Common myeloid progenitor, CD34-positive (primary cell): ENCODE results near the gene POLD1.
"Not testable (repeated sequence)": the region's sequence is repeated elsewhere in the genome, so short reads cannot be mapped to it uniquely, and the experiment has no call there.

Experiments
- CTCF ChIA-PET: fragments of 350-600 bp; sonication (Branson Sonifier 250); formaldehyde crosslinking; loops from one replicate; lab custom pipeline; 2021; ENCODE audit warnings: antibody characterized with exemption; lab: Charles Lee
- POLR2A ChIA-PET: fragments of 350-600 bp; sonication (Branson Sonifier 250); formaldehyde crosslinking; loops from one replicate; lab custom pipeline; 2021; ENCODE audit warnings: antibody characterized with exemption; lab: Charles Lee
- DNase-seq, 3 donors: peaks; one replicate each; pipeline versions ENCODE4 v3.0.0 to v3.0.0-alpha.2; 2013
- H3K27ac ChIP-seq, 2 experiments: 1 replicate in 1 of 2; 2 replicates in 1 of 2; pipeline ENCODE4 v1.7.0; 2013; ENCODE audit warnings: inconsistent platforms in 2 of 2, low read length in 2 of 2, mild to moderate bottlenecking in 2 of 2, low read depth in 1 of 2, moderate library complexity in 1 of 2; ENCODE audit not compliant: severe bottlenecking in 2 of 2, insufficient read depth in 1 of 2, poor library complexity in 1 of 2
- H3K27me3 ChIP-seq, 5 experiments: replicated peaks in 2 of 5; 1 replicate in 3 of 5; 2 replicates in 2 of 5; pipeline versions ENCODE4 v1.6.1 to v1.7.0; 2013; ENCODE audit warnings: low read length in 4 of 5, mild to moderate bottlenecking in 2 of 5, moderate library complexity in 2 of 5, inconsistent platforms in 1 of 5; ENCODE audit not compliant: insufficient read depth in 5 of 5, control insufficient read depth in 4 of 5
- H3K36me3 ChIP-seq, 4 experiments: 1 replicate in 2 of 4; 2 replicates in 2 of 4; pipeline versions ENCODE4 v1.6.1 to v1.7.0; 2013; ENCODE audit warnings: low read length in 3 of 4, control low read depth in 1 of 4, mild to moderate bottlenecking in 1 of 4; ENCODE audit not compliant: control insufficient read depth in 4 of 4, insufficient read depth in 4 of 4
- H3K4me1 ChIP-seq, 4 experiments: 1 replicate in 3 of 4; 2 replicates in 1 of 4; pipeline versions ENCODE4 v1.6.1 to v1.7.1; 2013; ENCODE audit warnings: low read length in 3 of 4, mild to moderate bottlenecking in 3 of 4, control low read depth in 1 of 4, inconsistent platforms in 1 of 4, moderate library complexity in 1 of 4; ENCODE audit not compliant: control insufficient read depth in 4 of 4, insufficient read depth in 4 of 4; ENCODE audit errors: control extremely low read depth in 1 of 4
- H3K4me3 ChIP-seq, 7 experiments: 1 replicate in 4 of 7; 2 replicates in 3 of 7; pipeline versions ENCODE4 v1.5.1 to v1.7.0; 2013; ENCODE audit warnings: mild to moderate bottlenecking in 7 of 7, low read length in 6 of 7, moderate library complexity in 6 of 7, inconsistent platforms in 2 of 7, low read depth in 2 of 7, control low read depth in 1 of 7; ENCODE audit not compliant: insufficient read depth in 4 of 7, control insufficient read depth in 1 of 7; ENCODE audit errors: extremely low read depth in 1 of 7
- H3K9me3 ChIP-seq, 5 experiments: 1 replicate in 4 of 5; 2 replicates in 1 of 5; pipeline versions ENCODE4 v1.6.1 to v1.7.1; 2013; ENCODE audit warnings: low read length in 4 of 5, mild to moderate bottlenecking in 2 of 5, inconsistent platforms in 1 of 5, low read depth in 1 of 5, moderate library complexity in 1 of 5; ENCODE audit not compliant: control insufficient read depth in 4 of 5, insufficient read depth in 2 of 5; ENCODE audit errors: control extremely low read depth in 1 of 5
- WGBS: methylation state at CpG from one replicate; pipeline ENCODE4 v1.1.5; 2013; ENCODE audit not compliant: insufficient coverage; 5-methylcytosine and 5-hydroxymethylcytosine counted together

The POLD1 gene

GRCh38 chr19:50439130-50439529 is 55.0 kb downstream of the POLD1 start:
- H3K36me3 ChIP-seq, H3K4me1 ChIP-seq, CTCF ChIA-PET, H3K27ac ChIP-seq, H3K27me3 ChIP-seq, H3K4me3 ChIP-seq, POLR2A ChIA-PET, DNase-seq, H3K9me3 ChIP-seq: not testable (repeated sequence)
- 88% methylated on average over 1 of the region's 2 CpGs for whole genome bisulfite sequencing

DNA sequence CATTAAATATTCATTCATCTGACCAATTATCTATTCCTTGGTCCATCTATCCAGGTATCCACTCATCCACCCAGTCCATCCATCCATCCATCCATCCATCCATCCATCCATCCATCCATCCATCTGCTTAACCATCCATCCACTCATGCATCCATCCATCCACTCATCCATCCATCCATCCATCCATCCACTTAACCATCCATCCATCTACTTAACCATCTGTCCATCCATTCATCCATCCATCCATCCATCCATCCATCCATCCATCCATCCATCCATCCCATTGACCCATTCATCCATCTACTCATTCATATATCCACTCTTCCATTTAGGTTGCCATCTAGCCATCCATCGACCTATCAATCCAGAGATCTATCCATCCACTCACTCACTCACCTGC is 59.9 kb downstream of the POLD1 start:
- 82% methylated on average over 1 of the region's 1 CpG for WGBS
- no peak overlapping the region for H3K27ac ChIP-seq
- H3K4me1 ChIP-seq: no peaks in the 10 kb centered on the region
- H3K36me3 ChIP-seq: no peaks in the 10 kb centered on the region
- POLR2A ChIA-PET: no interaction called here
- DNase-seq: no peak
- CTCF ChIA-PET: no interaction called here
- no peak overlapping the region for H3K4me3 ChIP-seq
- no peaks in the 10 kb centered on the region for H3K9me3 ChIP-seq
- no peaks in the 10 kb centered on the region for H3K27me3 ChIP-seq

DNA sequence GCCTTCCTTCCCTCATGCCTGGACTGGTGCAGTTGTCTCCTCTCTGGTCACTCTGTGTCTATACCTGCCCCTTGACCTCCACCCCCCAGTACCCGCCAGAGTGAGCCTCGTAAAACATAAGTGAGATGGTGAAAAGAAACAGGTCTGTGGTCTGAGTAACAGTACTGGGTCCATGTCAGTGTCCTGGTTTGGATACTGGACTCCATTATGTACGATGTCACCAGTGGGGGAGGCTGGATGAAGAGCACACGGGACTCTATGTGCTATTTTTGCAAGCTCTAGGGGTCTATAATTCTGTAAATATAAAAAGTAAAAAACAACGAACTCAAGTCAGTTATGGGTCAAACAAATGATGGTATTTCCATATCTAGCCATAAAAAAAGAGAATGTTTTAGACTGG is 62.9 kb downstream of the POLD1 start:
- Histone ChIP-seq H3K27me3 (peaks cover 0 to 9% (median 0%) of the 10 kb centered on the region in 5 experiments), H3K36me3 (no peaks in the 10 kb centered on the region), H3K9me3 (no peaks in the 10 kb centered on the region), H3K4me3 (no peak overlapping the region), H3K27ac (no peak overlapping the region), H3K4me1 (no peaks in the 10 kb centered on the region)
- ChIA-PET POLR2A (no interaction called here), CTCF (interaction anchor here (1.2 kb wide), 1 partner anchor 31 kb away, joined by 4 read pairs; no protein-coding TSS in a partner anchor)
- 100% methylated on average over 2 of the region's 5 CpGs for WGBS
- no peak for DNase-seq

- CTCF ChIA-PET: interaction anchor here (1.2 kb wide), 1 partner anchor 32 kb away, joined by 4 read pairs; no protein-coding TSS in a partner anchor
- no peaks in the 10 kb centered on the region for H3K4me1 ChIP-seq
- no peaks in the 10 kb centered on the region for H3K36me3 ChIP-seq
- 99% methylated on average over 7 of the region's 10 CpGs for WGBS
- POLR2A ChIA-PET: no interaction called here
- no peak for DNase-seq
- H3K9me3 ChIP-seq: no peaks in the 10 kb centered on the region
- no peak overlapping the region for H3K27ac ChIP-seq
- no peak overlapping the region for H3K4me3 ChIP-seq
- peaks cover 0 to 9% (median 0%) of the 10 kb centered on the region in 5 experiments for H3K27me3 ChIP-seq
Observed at GRCh38 chr19:50447750-50448149, 63.6 kb downstream of the POLD1 start.

GRCh38 chr19:50449236-50449899 is 65.2 kb downstream of the POLD1 start:
- DNase-seq: no peak
- CTCF ChIA-PET: interaction anchor here (0.6 to 1.2 kb wide), 2 partner anchors 11 to 16 kb away, joined by 3 read pairs; no protein-coding TSS in a partner anchor
- Histone ChIP-seq H3K27me3 (peaks cover 0 to 9% (median 0%) of the 10 kb centered on the region in 5 experiments), H3K27ac (no peak overlapping the region), H3K36me3 (no peaks in the 10 kb centered on the region), H3K9me3 (no peaks in the 10 kb centered on the region), H3K4me3 (no peak overlapping the region), H3K4me1 (no peaks in the 10 kb centered on the region)
- 95% methylated on average over 13 of the region's 14 CpGs for WGBS
- POLR2A ChIA-PET: interaction anchor here (1.1 kb wide), 1 partner anchor 17 kb away, joined by 3 read pairs; no protein-coding TSS in a partner anchor

DNA sequence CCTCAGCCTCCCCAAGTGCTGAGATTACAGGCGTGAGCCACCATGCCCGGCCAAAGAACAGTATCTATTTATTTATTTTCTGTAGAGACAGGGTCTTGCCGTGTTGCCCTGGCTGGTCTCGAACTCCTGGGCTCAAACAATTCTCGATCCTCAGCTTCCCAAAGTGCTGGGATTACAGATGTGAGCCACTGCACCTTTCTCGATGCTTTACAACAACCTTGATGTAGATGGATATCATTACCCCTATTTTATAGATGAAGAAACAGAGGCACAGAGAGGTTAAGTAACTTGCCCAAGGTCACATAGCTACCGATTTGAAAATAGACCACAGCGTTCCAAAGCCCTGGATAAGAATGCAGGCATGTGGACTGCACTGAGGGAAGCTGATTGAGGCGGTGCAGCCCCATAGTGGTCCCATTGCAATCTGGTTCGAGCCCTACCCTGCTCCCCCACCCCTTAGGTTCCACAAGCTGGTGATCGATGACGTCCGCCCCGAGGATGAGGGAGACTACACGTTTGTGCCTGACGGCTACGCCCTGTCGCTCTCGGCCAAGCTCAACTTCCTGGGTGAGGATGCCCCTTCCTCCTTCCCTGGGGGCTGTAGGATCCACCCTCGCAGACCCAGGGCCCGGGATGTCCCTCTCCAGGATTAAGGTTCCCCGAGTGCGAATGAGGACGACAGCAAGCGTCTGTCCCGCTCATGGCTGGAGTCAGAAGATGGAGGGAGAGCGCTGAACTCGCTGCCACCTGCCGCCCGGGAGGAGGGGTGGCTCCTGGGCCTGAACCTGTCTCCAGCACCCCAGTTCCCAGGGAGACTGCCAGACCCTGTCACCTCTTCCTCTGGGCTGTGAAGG is 66.4 kb downstream of the POLD1 start:
- Histone ChIP-seq H3K4me1 (no peaks in the 10 kb centered on the region), H3K36me3 (no peaks in the 10 kb centered on the region), H3K27me3 (peaks cover 0 to 9% (median 0%) of the 10 kb centered on the region in 5 experiments), H3K9me3 (no peaks in the 10 kb centered on the region), H3K4me3 (no peak overlapping the region), H3K27ac (no peak overlapping the region)
- CTCF ChIA-PET: interaction anchor here (0.7 kb wide), 1 partner anchor 10 kb away, joined by 3 read pairs; no protein-coding TSS in a partner anchor
- 61% methylated on average over 20 of the region's 30 CpGs for WGBS
- no peak for DNase-seq
- POLR2A ChIA-PET: no interaction called here

DNA sequence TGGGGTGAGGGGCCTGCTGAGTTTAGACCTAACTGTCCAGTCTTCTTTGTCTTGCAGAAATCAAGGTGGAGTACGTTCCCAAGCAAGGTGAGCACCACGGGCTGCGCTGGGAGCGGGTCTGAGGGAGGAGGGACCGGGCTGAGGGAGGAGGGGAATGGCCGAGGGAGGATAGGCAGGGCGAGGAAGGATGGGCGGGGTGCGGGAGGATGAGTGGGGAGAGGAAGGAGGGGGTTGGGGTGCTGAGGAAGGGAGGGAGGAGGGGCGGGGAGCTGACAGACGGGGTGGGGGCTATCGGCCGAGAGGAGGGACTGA is 67.0 kb downstream of the POLD1 start:
- H3K9me3 ChIP-seq: no peaks in the 10 kb centered on the region
- no peak for DNase-seq
- H3K36me3 ChIP-seq: no peaks in the 10 kb centered on the region
- 45% methylated on average over 9 of the region's 13 CpGs for WGBS
- no peak overlapping the region for H3K4me3 ChIP-seq
- POLR2A ChIA-PET: no interaction called here
- no peak overlapping the region for H3K27ac ChIP-seq
- CTCF ChIA-PET: no interaction called here
- H3K4me1 ChIP-seq: no peaks in the 10 kb centered on the region
- H3K27me3 ChIP-seq: peaks cover 0 to 9% (median 0%) of the 10 kb centered on the region in 5 experiments
